Suppressor macrophage treated with lipopolysaccharide for 4 hours (primary cell): ENCODE data around the gene SORCS2.

Experiments
- DNase-seq: peaks from one replicate; pipeline ENCODE4 v3.0.0-alpha.2; 2020

SORCS2 gene

GRCh38 chr4:7275067-7275466 is 82.7 kb downstream of the SORCS2 start:
- no peak for DNase-seq

GRCh38 chr4:7275490-7276154 is 83.3 kb downstream of the SORCS2 start:
- DNase-seq: no peak

- no peak for DNase-seq
Observed at GRCh38 chr4:7276515-7276914, 84.2 kb downstream of the SORCS2 start.

- no peak for DNase-seq
Observed at GRCh38 chr4:7278071-7278765, 85.9 kb downstream of the SORCS2 start.

- DNase-seq: no peak
Observed at GRCh38 chr4:7278981-7279380, 86.6 kb downstream of the SORCS2 start.

- DNase-seq: no peak
Observed at GRCh38 chr4:7279902-7280301, 87.6 kb downstream of the SORCS2 start.

- DNase-seq: no peak
Observed at GRCh38 chr4:7280926-7281690, 88.8 kb downstream of the SORCS2 start.

GRCh38 chr4:7281691-7282665 is 89.6 kb downstream of the SORCS2 start:
- DNase-seq: no peak

- DNase-seq: no peak
Observed at GRCh38 chr4:7282786-7283440, 90.6 kb downstream of the SORCS2 start.

- DNase-seq: no peak
Observed at GRCh38 chr4:7285244-7286094, 93.1 kb downstream of the SORCS2 start.

GRCh38 chr4:7286170-7286569 is 93.8 kb downstream of the SORCS2 start:
- DNase-seq: no peak

- no peak for DNase-seq
Observed at GRCh38 chr4:7286798-7287197, 94.5 kb downstream of the SORCS2 start.

- no peak for DNase-seq
Observed at GRCh38 chr4:7287274-7287917, 95.1 kb downstream of the SORCS2 start.

GRCh38 chr4:7287918-7288280 is 95.6 kb downstream of the SORCS2 start:
- no peak for DNase-seq

- DNase-seq: no peak
Observed at GRCh38 chr4:7288751-7289523, 96.6 kb downstream of the SORCS2 start.

GRCh38 chr4:7289589-7289988 is 97.3 kb downstream of the SORCS2 start:
- no peak for DNase-seq

GRCh38 chr4:7291372-7292114 is 99.2 kb downstream of the SORCS2 start:
- no peak for DNase-seq

- DNase-seq: no peak
Observed at GRCh38 chr4:7293703-7294102, 101.4 kb downstream of the SORCS2 start.

GRCh38 chr4:7294176-7294756 is 101.9 kb downstream of the SORCS2 start:
- DNase-seq: no peak
